ENCODE measurements around the gene TANGO2. TPM values are rescaled to one million over a fixed set of nuclear protein-coding genes. Genes with fewer than 3 reads are reported as not detected.

TANGO2 gene
- total RNA-seq, 3 donors from 2014 or later, result 17.5 to 29.7 (median 27.6) TPM

DNA sequence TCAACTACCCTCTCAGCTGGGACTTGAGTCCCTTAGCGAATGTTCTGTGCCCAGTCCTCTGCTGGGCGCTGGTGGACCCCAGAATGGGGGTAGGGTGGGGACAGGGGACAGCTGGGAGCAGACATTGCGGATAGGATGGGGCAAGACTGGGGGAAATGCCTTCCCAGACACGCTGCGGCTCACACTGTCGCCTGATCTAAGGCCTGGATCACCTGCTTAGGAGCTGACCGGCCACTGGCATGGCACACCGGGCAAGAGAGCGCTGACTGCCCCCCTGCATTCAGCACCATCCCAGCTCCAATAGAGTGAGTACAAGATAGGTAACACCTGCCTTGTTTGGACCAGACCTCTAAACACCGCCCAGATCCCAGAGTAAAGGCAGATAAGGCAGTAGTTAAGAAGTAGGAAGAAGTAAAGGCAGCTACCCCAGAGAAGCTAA is 5.7 kb upstream of the TANGO2 start:
- H3K4me3 ChIP-seq, result no peak overlapping the region
- TF ChIP-seq, protein P1, sequence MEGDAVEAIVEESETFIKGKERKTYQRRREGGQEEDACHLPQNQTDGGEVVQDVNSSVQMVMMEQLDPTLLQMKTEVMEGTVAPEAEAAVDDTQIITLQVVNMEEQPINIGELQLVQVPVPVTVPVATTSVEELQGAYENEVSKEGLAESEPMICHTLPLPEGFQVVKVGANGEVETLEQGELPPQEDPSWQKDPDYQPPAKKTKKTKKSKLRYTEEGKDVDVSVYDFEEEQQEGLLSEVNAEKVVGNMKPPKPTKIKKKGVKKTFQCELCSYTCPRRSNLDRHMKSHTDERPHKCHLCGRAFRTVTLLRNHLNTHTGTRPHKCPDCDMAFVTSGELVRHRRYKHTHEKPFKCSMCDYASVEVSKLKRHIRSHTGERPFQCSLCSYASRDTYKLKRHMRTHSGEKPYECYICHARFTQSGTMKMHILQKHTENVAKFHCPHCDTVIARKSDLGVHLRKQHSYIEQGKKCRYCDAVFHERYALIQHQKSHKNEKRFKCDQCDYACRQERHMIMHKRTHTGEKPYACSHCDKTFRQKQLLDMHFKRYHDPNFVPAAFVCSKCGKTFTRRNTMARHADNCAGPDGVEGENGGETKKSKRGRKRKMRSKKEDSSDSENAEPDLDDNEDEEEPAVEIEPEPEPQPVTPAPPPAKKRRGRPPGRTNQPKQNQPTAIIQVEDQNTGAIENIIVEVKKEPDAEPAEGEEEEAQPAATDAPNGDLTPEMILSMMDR (IDR thresholded peaks at IDR 0.05), result no peak
- intact Hi-C loops (cut with DNase I, micrococcal nuclease), result loop anchor here in 1 of 2 donors (2.0 kb wide), 1 partner anchor 44 kb away; no protein-coding TSS in a partner anchor

DNA sequence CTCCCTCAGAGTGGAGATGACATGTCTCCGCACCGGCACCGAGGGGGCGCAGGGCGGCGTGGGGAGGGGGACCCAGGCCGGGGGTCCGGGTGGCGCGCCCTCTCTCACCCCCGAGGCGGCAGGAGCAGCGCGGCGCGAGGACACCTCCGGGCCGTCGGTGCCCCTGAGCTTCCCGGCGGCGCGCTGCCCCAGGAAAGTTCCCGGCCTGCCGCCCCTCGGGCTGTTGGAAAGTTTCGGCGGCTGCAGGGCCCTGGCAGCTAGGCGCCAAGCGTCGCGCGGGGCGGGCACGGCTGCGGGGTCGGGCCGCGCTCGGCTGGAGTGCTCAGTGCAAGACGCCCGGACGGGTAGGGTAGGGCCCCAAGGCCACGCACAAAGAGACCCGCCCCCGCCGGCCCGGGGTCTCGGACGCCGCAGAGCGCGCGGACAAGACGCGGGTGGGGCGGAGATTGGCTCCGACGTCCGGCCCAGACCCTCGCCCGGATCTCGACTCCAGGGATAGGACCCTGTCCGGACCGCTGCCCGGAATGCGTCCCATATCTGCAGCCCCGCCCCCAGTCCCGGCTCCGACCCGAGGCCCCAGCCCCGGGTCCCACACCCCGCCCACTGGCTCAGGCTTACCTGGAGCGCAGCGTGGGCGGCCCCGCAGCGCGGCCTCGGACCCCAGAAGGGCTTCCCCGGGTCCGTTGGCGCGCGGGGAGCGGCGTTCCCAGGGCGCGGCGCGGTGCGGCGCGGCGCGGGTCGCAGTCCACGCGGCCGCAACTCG is 4.8 kb upstream of the TANGO2 start:
- intact Hi-C loops (cut with DNase I, micrococcal nuclease), result loop anchor here in 1 of 2 donors (2.0 kb wide), 1 partner anchor 45 kb away; no protein-coding TSS in a partner anchor
- Histone ChIP-seq H3K4me3 (peak overlapping the region; percentile 51), H3K9me3 (no peaks in the 10 kb centered on the region), H3K36me3 (ENCODE audit: low read depth) (no peaks in the 10 kb centered on the region), H3K4me1 (ENCODE audit: low read depth) (peaks cover 12% of the 10 kb centered on the region)
- TF ChIP-seq, protein P1 (IDR thresholded peaks at IDR 0.05), result no peak
- peak; percentile 47 to 69 (median 63) for DNase-seq
- no peak for ATAC-seq

More for the DNA sequence above, 5.7 kb upstream of the TANGO2 start:
- ATAC-seq (no peak), DNase-seq (peak in 2 of 3 donors; percentile 25 to 40)
- Histone ChIP-seq H3K36me3 (ENCODE audit: low read depth) (no peaks in the 10 kb centered on the region), H3K4me1 (ENCODE audit: low read depth) (peaks cover 12% of the 10 kb centered on the region), H3K9me3 (no peaks in the 10 kb centered on the region)

DNA sequence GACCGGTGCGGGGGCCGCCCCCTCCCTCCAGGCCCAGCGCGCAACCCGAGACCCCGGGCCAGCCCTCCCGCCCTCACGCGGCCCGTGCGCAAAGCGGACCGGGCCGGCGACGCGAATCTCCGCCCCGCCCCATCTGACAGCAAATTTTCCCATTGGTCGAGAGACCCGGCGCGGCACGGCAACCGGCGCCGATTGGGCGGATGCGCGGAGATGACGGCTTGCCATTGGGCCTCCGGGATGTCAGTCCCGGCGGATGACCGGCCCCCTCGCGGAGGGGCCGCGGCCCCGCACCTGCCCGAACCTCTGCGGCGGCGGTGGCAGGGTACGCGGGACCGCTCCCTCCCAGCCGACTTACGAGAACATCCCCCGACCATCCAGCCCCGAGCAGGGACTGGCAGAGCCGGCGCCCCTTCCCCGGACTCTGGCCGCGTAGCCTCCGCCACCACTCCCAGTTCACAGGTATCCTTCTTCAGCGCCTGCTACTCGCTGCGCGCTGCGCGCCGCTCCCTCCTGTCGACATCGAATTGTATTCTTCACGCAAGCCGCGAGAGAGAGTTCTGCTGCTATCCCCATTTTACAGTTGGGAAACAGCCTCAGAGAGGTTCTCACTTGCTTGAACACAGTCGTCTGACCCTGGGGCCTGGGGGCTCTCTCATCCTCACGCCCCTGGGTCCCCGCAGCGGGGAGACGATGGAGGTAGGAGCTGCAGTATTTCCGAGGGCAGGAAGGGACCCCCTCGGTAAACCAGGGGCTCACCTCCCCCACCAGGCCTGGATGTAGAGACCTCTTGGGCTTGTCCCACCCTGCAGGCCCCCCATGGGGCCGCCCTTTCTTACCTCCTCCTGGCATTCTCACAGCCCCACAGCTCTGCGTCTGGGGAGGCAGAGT is 3.9 kb upstream of the TANGO2 start, which contains the start of gene ARVCF:
Gene ARVCF, minus strand, starts transcription at position 90 of the 888 bp plus-strand sequence. CDS start 26,029 bp downstream, outside the sequence.
- ATAC-seq, result peak; percentile 78
- intact Hi-C loops (cut with DNase I, micrococcal nuclease), result no loop called here
- TF ChIP-seq, protein P1 (IDR thresholded peaks at IDR 0.05), result no peak

DNA sequence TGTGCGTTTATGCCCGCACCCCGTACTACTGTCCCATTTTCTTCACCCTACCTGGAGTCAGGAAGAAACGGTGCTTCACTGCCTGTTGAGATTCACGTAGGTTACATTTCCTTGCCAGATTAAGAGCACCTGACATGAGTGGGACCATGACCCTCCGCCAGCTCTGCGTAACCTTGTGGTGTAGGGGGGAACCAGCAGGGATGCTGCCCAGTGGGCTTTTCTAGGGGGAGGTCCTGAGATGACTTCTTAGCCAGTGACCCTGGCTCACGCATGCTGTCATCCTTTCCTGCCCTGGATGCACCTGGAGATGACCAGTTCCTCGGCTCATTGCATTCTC is 3.3 kb upstream of the TANGO2 start:
- H3K36me3 ChIP-seq (ENCODE audit: low read depth), result no peaks in the 10 kb centered on the region
- no peak for ATAC-seq
- no peak overlapping the region for H3K4me3 ChIP-seq
- H3K9me3 ChIP-seq, result no peaks in the 10 kb centered on the region
- intact Hi-C loops (cut with DNase I, micrococcal nuclease), result no loop called here
- peak in 1 of 3 donors; percentile 48 for DNase-seq
- TF ChIP-seq, protein P1 (IDR thresholded peaks at IDR 0.05), result no peak
- peaks cover 22% of the 10 kb centered on the region for H3K4me1 ChIP-seq (ENCODE audit: low read depth)

More for the DNA sequence above, 3.9 kb upstream of the TANGO2 start, which contains the start of gene ARVCF:
- H3K9me3 ChIP-seq, result no peaks in the 10 kb centered on the region
- DNase-seq, result peak; percentile 92 to 95 (median 94)
- peak within 1 kb of the TSS; percentile 51 for H3K4me3 ChIP-seq
- H3K36me3 ChIP-seq (ENCODE audit: low read depth), result no peaks in the 10 kb centered on the region
- H3K4me1 ChIP-seq (ENCODE audit: low read depth), result peaks cover 16% of the 10 kb centered on the region

DNA sequence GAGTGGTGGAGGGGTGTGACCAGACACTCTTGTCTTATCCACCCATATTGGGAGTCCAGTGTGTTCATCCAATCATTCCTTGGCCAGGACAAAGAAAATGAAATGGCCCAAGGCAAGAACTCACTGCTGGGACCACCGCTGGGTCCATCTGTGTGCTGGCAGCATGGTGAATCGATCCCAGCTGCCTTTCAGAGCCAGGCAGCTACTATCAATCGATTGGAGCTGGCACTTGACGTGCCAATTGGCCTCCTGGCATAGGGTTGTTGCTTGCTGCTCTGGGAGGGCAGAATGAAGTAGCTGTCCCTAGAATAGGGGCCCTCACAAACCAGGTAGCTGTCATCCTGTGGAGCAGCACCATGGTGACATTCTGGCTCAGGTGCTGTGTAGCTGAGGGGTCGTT is 2.9 kb upstream of the TANGO2 start:
- Histone ChIP-seq H3K4me1 (ENCODE audit: low read depth) (peaks cover 22% of the 10 kb centered on the region), H3K36me3 (ENCODE audit: low read depth) (no peaks in the 10 kb centered on the region), H3K9me3 (no peaks in the 10 kb centered on the region), H3K4me3 (no peak overlapping the region)
- intact Hi-C loops (cut with DNase I, micrococcal nuclease), result no loop called here
- ATAC-seq, result no peak
- TF ChIP-seq, protein P1 (IDR thresholded peaks at IDR 0.05), result no peak
- peak in 1 of 3 donors; percentile 22 for DNase-seq

Data from mucosa of descending colon (tissue), 3 donors.